ENCODE results near the gene BCL2L15. TPM values are rescaled to one million over a fixed set of nuclear protein-coding genes. Genes with fewer than 3 reads are reported as not detected.

BCL2L15 gene
- total and polyA plus RNA-seq, 2 of the 13 experiments (the other 11 are each of a cell fraction or from before 2014, with no cell fraction given) = 0.03 to 0.27 TPM

GRCh38 chr1:113834716-113835115, 52.7 kb downstream of the BCL2L15 start:
- H3K27ac ChIP-seq (ENCODE audit: extremely low read length, insufficient read depth, low read length) = no peak overlapping the region
- no peak overlapping the region for H3K9ac ChIP-seq (ENCODE audit: insufficient read depth, low read depth, low read length)
- POLR2A ChIA-PET = no interaction called here
- BruUV-seq (replicated peaks) = no TSS peak
- in situ Hi-C loops (cut with HindIII; ENCODE audit: extremely low pct_ligation_motif_present, low pct_unique_long_range_greater_than_20kb) (loop anchor here (25.0 kb wide), 1 partner anchor 453 kb away; no protein-coding TSS in a partner anchor), intact Hi-C loops (cut with micrococcal nuclease; ENCODE audit: unreplicated experiment) (loop anchor here (2.0 to 10.0 kb wide), 4 partner anchors 38 to 450 kb away; partner anchors contain the start of genes HIPK1 and PTPN22)
- no peak for ATAC-seq
- H3K9me3 ChIP-seq (ENCODE audit: low read length) = no peaks in the 10 kb centered on the region
- no peak overlapping the region for H2AFZ ChIP-seq (ENCODE audit: low read length)
- H4K20me1 ChIP-seq (ENCODE audit: insufficient read depth, low read length) = no peaks in the 10 kb centered on the region
- 0 out of 5 replicates have a peak, but pooled peaks cover 0 to 3% of the 10 kb centered on the region in 2 experiments for H3K27me3 ChIP-seq (ENCODE audit: control insufficient read depth in 1 of 2, insufficient read depth in 2 of 2, low read length in 2 of 2)
- H3K36me3 ChIP-seq (replicated peaks in 1 of 2; ENCODE audit: control insufficient read depth in 1 of 2, insufficient read depth in 2 of 2, low read length in 2 of 2) = no peaks in the 10 kb centered on the region
- CTCF ChIA-PET (ENCODE audit: low intra/inter-chr PET ratio, low total read pairs) = no interaction called here
- no peaks in the 10 kb centered on the region for H3K79me2 ChIP-seq (ENCODE audit: insufficient read depth, low read length)
- no peak overlapping the region for H3K4me3 ChIP-seq (replicated peaks in 1 of 3; ENCODE audit: insufficient read depth in 1 of 3, low read depth in 2 of 3, low read length in 3 of 3)
- WGBS (ENCODE audit: low lambda C conversion rate) = 43% methylated on average over 2 of the region's 2 CpGs
- no peak for FAIRE-seq
- TF ChIP-seq TEAD2 (CRISPR knock-in tag; IDR thresholded peaks at IDR 0.05) (no peak), RORA (CRISPR knock-in tag; IDR thresholded peaks at IDR 0.05) (no peak), FOXJ3 (CRISPR knock-in tag; IDR thresholded peaks at IDR 0.05; ENCODE audit: borderline replicate concordance) (no peak), SRSF1 (optimal IDR thresholded peaks at IDR 0.05; ENCODE audit: low read depth, low read length) (no peak), TEAD3 (CRISPR knock-in tag; optimal IDR thresholded peaks at IDR 0.05; ENCODE audit: borderline replicate concordance) (no peak), HOXA5 (CRISPR knock-in tag; IDR thresholded peaks at IDR 0.05) (no peak), CBX1 (IDR thresholded peaks at IDR 0.05; ENCODE audit: low read depth) (no peak), ZNF891 (CRISPR knock-in tag; IDR thresholded peaks at IDR 0.05) (no peak), NFKBIZ (CRISPR knock-in tag; IDR thresholded peaks at IDR 0.05) (no peak)
- H3K4me2 ChIP-seq (ENCODE audit: low read depth, low read length) = no peak overlapping the region
- no peaks in the 10 kb centered on the region for H3K4me1 ChIP-seq (ENCODE audit: insufficient read depth, low read length)
- no peak for DNase-seq (ENCODE audit: low spot score)

Other genes starting within 250 kb of the BCL2L15 start
- gene PHTF1, start 128.1 kb downstream of the BCL2L15 start, total RNA-seq (2016; rRNA removed; fragmentation: Illumina TruSeq; extraction: Trizol) = 15.3 and 19.7 TPM in 2 replicates
- gene PHTF1, start 128.1 kb downstream of the BCL2L15 start, polyA plus RNA-seq (2011; rRNA removed) = 5.0 and 5.7 TPM in 2 replicates
- gene RSBN1, start 75.1 kb downstream of the BCL2L15 start, total RNA-seq (2016; rRNA removed; fragmentation: Illumina TruSeq; extraction: Trizol) = 10.4 and 13.6 TPM in 2 replicates
- gene RSBN1, start 75.1 kb downstream of the BCL2L15 start, polyA plus RNA-seq (2011; rRNA removed) = 6.3 and 8.3 TPM in 2 replicates
- gene PTPN22, start 15.9 kb downstream of the BCL2L15 start, total RNA-seq (2016; rRNA removed; fragmentation: Illumina TruSeq; extraction: Trizol) = not detected in 2 replicates
- not detected in 2 replicates for gene PTPN22, start 15.9 kb downstream of the BCL2L15 start, polyA plus RNA-seq (2011; rRNA removed)
- 9.7 and 12.0 TPM in 2 replicates for gene AP4B1, start 17.2 kb upstream of the BCL2L15 start, total RNA-seq (2016; rRNA removed; fragmentation: Illumina TruSeq; extraction: Trizol)
- 7.7 and 8.5 TPM in 2 replicates for gene AP4B1, start 17.2 kb upstream of the BCL2L15 start, polyA plus RNA-seq (2011; rRNA removed)
- gene DCLRE1B, start 17.7 kb upstream of the BCL2L15 start, total RNA-seq (2016; rRNA removed; fragmentation: Illumina TruSeq; extraction: Trizol) = 8.0 and 11.5 TPM in 2 replicates
- 2.3 and 2.7 TPM in 2 replicates for gene DCLRE1B, start 17.7 kb upstream of the BCL2L15 start, polyA plus RNA-seq (2011; rRNA removed)
- gene HIPK1, start 41.7 kb upstream of the BCL2L15 start, total RNA-seq (2016; rRNA removed; fragmentation: Illumina TruSeq; extraction: Trizol) = 20.8 and 28.9 TPM in 2 replicates
- 31.8 and 33.4 TPM in 2 replicates for gene HIPK1, start 41.7 kb upstream of the BCL2L15 start, polyA plus RNA-seq (2011; rRNA removed)
- gene OLFML3, start 91.9 kb upstream of the BCL2L15 start, total RNA-seq (2016; rRNA removed; fragmentation: Illumina TruSeq; extraction: Trizol) = 2.1 and 5.1 TPM in 2 replicates
- 1.4 and 2.0 TPM in 2 replicates for gene OLFML3, start 91.9 kb upstream of the BCL2L15 start, polyA plus RNA-seq (2011; rRNA removed)

Measured in HepG2 (cell line).